Measurements from ENCODE around the gene DLG2. TPM values are rescaled to one million over a fixed set of nuclear protein-coding genes. Genes with fewer than 3 reads are reported as not detected.

The DLG2 gene
- total and polyA plus RNA-seq, 4 experiments from 2014 or later, result 0.78 to 2.7 (median 1.9) TPM

DNA sequence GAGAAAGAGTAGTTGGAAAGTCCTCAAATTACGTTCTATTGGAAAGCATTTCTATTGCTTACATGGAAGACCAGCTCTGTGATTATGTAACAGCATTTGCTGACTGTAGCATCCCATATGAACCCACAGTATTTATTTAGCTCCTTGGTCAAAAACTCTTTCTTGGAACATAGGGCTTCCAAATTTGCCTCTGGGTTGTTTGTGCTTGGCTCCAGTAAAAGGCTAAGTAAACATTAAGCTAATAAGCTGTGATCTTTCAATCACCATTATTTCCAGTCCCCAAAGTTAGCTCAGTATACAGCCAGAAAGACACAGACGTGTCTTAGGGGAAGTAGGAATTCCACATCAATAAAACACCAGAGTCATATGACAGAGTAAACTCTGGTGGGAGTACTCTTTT, 668.8 kb downstream of the DLG2 start:
- ChIA-PET CTCF (ENCODE audit: partially characterized antibody) (no interaction called here), POLR2A (ENCODE audit: partially characterized antibody) (no interaction called here)
- H3K9me3 Mint-ChIP-seq, result peaks cover 0 to 50% (median 15%) of the 10 kb centered on the region in 8 donors
- H3K4me1 ChIP-seq (ENCODE audit: insufficient read depth, low read length), result no peaks in the 10 kb centered on the region
- DNase-seq, result no peak
- no peak overlapping the region for H3K27ac ChIP-seq (ENCODE audit: low read depth, low read length)
- no peak overlapping the region for H3K4me3 ChIP-seq (ENCODE audit: low read length in 2 of 2)
- H3K27me3 ChIP-seq (ENCODE audit: insufficient read depth, low read length), result no peaks in the 10 kb centered on the region
- H3K4me3 Mint-ChIP-seq, result no peak overlapping the region
- intact Hi-C loops (cut with micrococcal nuclease), result no loop called here
- H3K4me1 Mint-ChIP-seq, result no peaks in the 10 kb centered on the region
- H3K36me3 Mint-ChIP-seq, result no peaks in the 10 kb centered on the region
- no peak overlapping the region for H3K27ac Mint-ChIP-seq
- no peaks in the 10 kb centered on the region for H3K27me3 Mint-ChIP-seq
- H3K9me3 ChIP-seq (ENCODE audit: control insufficient read depth in 1 of 2, low read length in 2 of 2), result no peaks in the 10 kb centered on the region
- H3K36me3 ChIP-seq (ENCODE audit: insufficient read depth, low read length), result no peaks in the 10 kb centered on the region

- Mint-ChIP-seq H3K27me3 (no peaks in the 10 kb centered on the region), H3K9me3 (peaks cover 0 to 56% (median 32%) of the 10 kb centered on the region in 8 donors), H3K36me3 (peaks cover 0 to 3% of the 10 kb centered on the region in 2 donors), H3K4me3 (no peak overlapping the region), H3K4me1 (no peaks in the 10 kb centered on the region), H3K27ac (no peak overlapping the region)
- Histone ChIP-seq H3K27me3 (ENCODE audit: insufficient read depth, low read length) (no peaks in the 10 kb centered on the region), H3K27ac (ENCODE audit: low read depth, low read length) (no peak overlapping the region), H3K9me3 (ENCODE audit: control insufficient read depth in 1 of 2, low read length in 2 of 2) (no peaks in the 10 kb centered on the region), H3K4me3 (ENCODE audit: low read length in 2 of 2) (no peak overlapping the region), H3K4me1 (ENCODE audit: insufficient read depth, low read length) (no peaks in the 10 kb centered on the region), H3K36me3 (ENCODE audit: insufficient read depth, low read length) (no peaks in the 10 kb centered on the region)
- intact Hi-C loops (cut with micrococcal nuclease), result no loop called here
- no peak for DNase-seq
- ChIA-PET CTCF (ENCODE audit: partially characterized antibody) (no interaction called here), POLR2A (ENCODE audit: partially characterized antibody) (no interaction called here)
These were observed 676.4 kb downstream of the DLG2 start for GRCh38 chr11:84950569-84951270.

- DNase-seq, result no peak
- Histone ChIP-seq H3K4me1 (ENCODE audit: insufficient read depth, low read length) (no peaks in the 10 kb centered on the region), H3K27me3 (ENCODE audit: insufficient read depth, low read length) (no peaks in the 10 kb centered on the region), H3K36me3 (ENCODE audit: insufficient read depth, low read length) (no peaks in the 10 kb centered on the region), H3K9me3 (ENCODE audit: control insufficient read depth in 1 of 2, low read length in 2 of 2) (peaks cover 0 to 4% of the 10 kb centered on the region in 2 donors), H3K27ac (ENCODE audit: low read depth, low read length) (no peak overlapping the region), H3K4me3 (ENCODE audit: low read length in 2 of 2) (no peak overlapping the region)
- H3K9me3 Mint-ChIP-seq, result peaks cover 3 to 60% (median 41%) of the 10 kb centered on the region in 8 donors
- no peak overlapping the region for H3K4me3 Mint-ChIP-seq
- peaks cover 0 to 3% of the 10 kb centered on the region in 2 donors for H3K36me3 Mint-ChIP-seq
- intact Hi-C loops (cut with micrococcal nuclease), result no loop called here
- ChIA-PET POLR2A (ENCODE audit: partially characterized antibody) (no interaction called here), CTCF (ENCODE audit: partially characterized antibody) (interaction anchor here (0.8 kb wide), 1 partner anchor 14 kb away, joined by 3 read pairs; no protein-coding TSS in a partner anchor)
- no peak overlapping the region for H3K27ac Mint-ChIP-seq
- no peaks in the 10 kb centered on the region for H3K27me3 Mint-ChIP-seq
- H3K4me1 Mint-ChIP-seq, result no peaks in the 10 kb centered on the region
These were observed 679.1 kb downstream of the DLG2 start for GRCh38 chr11:84947970-84948580.

GRCh38 chr11:84947070-84947469, 680.1 kb downstream of the DLG2 start:
- DNase-seq, result no peak
- peaks cover 0 to 4% of the 10 kb centered on the region in 2 donors for H3K36me3 Mint-ChIP-seq
- CTCF ChIA-PET (ENCODE audit: partially characterized antibody), result no interaction called here
- intact Hi-C loops (cut with micrococcal nuclease), result no loop called here
- Histone ChIP-seq H3K36me3 (ENCODE audit: insufficient read depth, low read length) (no peaks in the 10 kb centered on the region), H3K27me3 (ENCODE audit: insufficient read depth, low read length) (no peaks in the 10 kb centered on the region), H3K27ac (ENCODE audit: low read depth, low read length) (no peak overlapping the region), H3K9me3 (ENCODE audit: control insufficient read depth in 1 of 2, low read length in 2 of 2) (peaks cover 0 to 4% of the 10 kb centered on the region in 2 donors), H3K4me1 (ENCODE audit: insufficient read depth, low read length) (no peaks in the 10 kb centered on the region), H3K4me3 (ENCODE audit: low read length in 2 of 2) (no peak overlapping the region)
- no peak overlapping the region for H3K27ac Mint-ChIP-seq
- H3K4me3 Mint-ChIP-seq, result no peak overlapping the region
- no peaks in the 10 kb centered on the region for H3K4me1 Mint-ChIP-seq
- H3K27me3 Mint-ChIP-seq, result no peaks in the 10 kb centered on the region
- POLR2A ChIA-PET (ENCODE audit: partially characterized antibody), result no interaction called here
- peaks cover 3 to 64% (median 43%) of the 10 kb centered on the region in 8 donors for H3K9me3 Mint-ChIP-seq

GRCh38 chr11:84930863-84931262, 696.3 kb downstream of the DLG2 start:
- Mint-ChIP-seq H3K4me3 (no peak overlapping the region), H3K27me3 (no peaks in the 10 kb centered on the region), H3K4me1 (no peaks in the 10 kb centered on the region), H3K9me3 (peaks cover 3 to 43% (median 36%) of the 10 kb centered on the region in 8 donors), H3K36me3 (peaks cover 0 to 4% of the 10 kb centered on the region in 2 donors), H3K27ac (no peak overlapping the region)
- H3K9me3 ChIP-seq (ENCODE audit: control insufficient read depth in 1 of 2, low read length in 2 of 2), result peaks cover 0 to 7% of the 10 kb centered on the region in 2 donors
- H3K4me1 ChIP-seq (ENCODE audit: insufficient read depth, low read length), result no peaks in the 10 kb centered on the region
- no peak overlapping the region for H3K27ac ChIP-seq (ENCODE audit: low read depth, low read length)
- ChIA-PET POLR2A (ENCODE audit: partially characterized antibody) (no interaction called here), CTCF (ENCODE audit: partially characterized antibody) (no interaction called here)
- H3K27me3 ChIP-seq (ENCODE audit: insufficient read depth, low read length), result no peaks in the 10 kb centered on the region
- no peak for DNase-seq
- H3K4me3 ChIP-seq (ENCODE audit: low read length in 2 of 2), result no peak overlapping the region
- intact Hi-C loops (cut with micrococcal nuclease), result no loop called here
- H3K36me3 ChIP-seq (ENCODE audit: insufficient read depth, low read length), result no peaks in the 10 kb centered on the region

DNA sequence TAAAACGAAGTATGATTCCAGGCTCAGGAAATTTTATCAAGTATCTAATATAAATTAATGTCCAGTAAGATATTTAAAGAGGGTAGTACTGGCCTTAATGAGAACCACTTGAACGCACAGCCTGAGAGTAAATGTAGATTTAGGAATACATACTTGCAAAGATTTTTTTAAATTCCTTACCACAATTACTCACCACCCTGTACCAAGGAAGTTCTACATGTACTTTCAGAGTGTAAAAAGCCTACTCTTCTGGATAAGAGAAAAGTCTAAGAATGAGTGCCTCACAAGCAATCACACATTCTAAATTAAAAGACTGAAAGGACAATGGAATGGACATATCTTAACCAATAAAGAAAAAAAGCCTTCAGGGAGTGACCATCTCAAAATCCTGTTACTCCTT, 697.4 kb downstream of the DLG2 start:
- H3K36me3 Mint-ChIP-seq, result peaks cover 0 to under 1% of the 10 kb centered on the region in 2 donors

DNA sequence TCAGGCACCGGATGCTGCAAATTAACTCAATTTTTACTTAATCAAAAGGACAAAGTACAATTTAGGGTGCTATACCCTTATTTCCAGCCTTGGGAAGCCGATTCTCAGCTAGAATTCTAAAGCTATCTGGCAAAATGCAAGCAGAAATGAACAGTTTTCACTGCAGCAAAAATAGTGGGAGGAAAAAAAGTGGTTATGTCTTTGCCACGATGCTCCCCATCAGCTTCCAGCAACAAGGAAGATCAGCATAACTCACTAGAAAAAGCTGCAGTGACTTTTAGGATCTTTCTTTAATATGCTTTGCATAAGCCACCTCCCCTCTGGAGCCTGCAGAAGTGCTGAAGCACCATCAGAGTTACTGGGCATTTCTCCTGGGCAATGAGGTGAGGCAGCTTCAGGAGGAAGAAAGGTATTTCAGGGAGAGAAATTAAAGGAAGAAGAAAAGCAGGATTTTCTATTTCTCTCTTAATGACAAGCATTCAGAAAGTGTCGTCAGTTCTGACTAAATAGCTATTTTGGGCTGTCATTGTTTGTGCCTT, 702.9 kb downstream of the DLG2 start:
- H3K4me3 Mint-ChIP-seq, result no peak overlapping the region
- H3K27ac ChIP-seq (ENCODE audit: low read depth, low read length), result no peak overlapping the region
- H3K27me3 ChIP-seq (ENCODE audit: insufficient read depth, low read length), result no peaks in the 10 kb centered on the region
- no peaks in the 10 kb centered on the region for H3K9me3 ChIP-seq (ENCODE audit: control insufficient read depth in 1 of 2, low read length in 2 of 2)
- POLR2A ChIA-PET (ENCODE audit: partially characterized antibody), result no interaction called here
- H3K4me3 ChIP-seq (ENCODE audit: low read length in 2 of 2), result no peak overlapping the region
- no peaks in the 10 kb centered on the region for H3K36me3 ChIP-seq (ENCODE audit: insufficient read depth, low read length)
- no peak for DNase-seq
- H3K4me1 ChIP-seq (ENCODE audit: insufficient read depth, low read length), result no peaks in the 10 kb centered on the region
- no peaks in the 10 kb centered on the region for H3K4me1 Mint-ChIP-seq
- intact Hi-C loops (cut with micrococcal nuclease), result no loop called here
- H3K27ac Mint-ChIP-seq, result no peak overlapping the region
- CTCF ChIA-PET (ENCODE audit: partially characterized antibody), result interaction anchor here (0.7 kb wide), 1 partner anchor 17 kb away, joined by 3 read pairs; no protein-coding TSS in a partner anchor
- no peaks in the 10 kb centered on the region for H3K27me3 Mint-ChIP-seq
- peaks cover 0 to 32% (median 15%) of the 10 kb centered on the region in 8 donors for H3K9me3 Mint-ChIP-seq
- no peaks in the 10 kb centered on the region for H3K36me3 Mint-ChIP-seq

More for the DNA sequence above, 697.4 kb downstream of the DLG2 start:
- Histone ChIP-seq H3K27me3 (ENCODE audit: insufficient read depth, low read length) (no peaks in the 10 kb centered on the region), H3K9me3 (ENCODE audit: control insufficient read depth in 1 of 2, low read length in 2 of 2) (peaks cover 0 to 3% of the 10 kb centered on the region in 2 donors), H3K4me1 (ENCODE audit: insufficient read depth, low read length) (no peaks in the 10 kb centered on the region), H3K4me3 (ENCODE audit: low read length in 2 of 2) (no peak overlapping the region), H3K36me3 (ENCODE audit: insufficient read depth, low read length) (no peaks in the 10 kb centered on the region), H3K27ac (ENCODE audit: low read depth, low read length) (no peak overlapping the region)
- Mint-ChIP-seq H3K4me1 (no peaks in the 10 kb centered on the region), H3K27me3 (no peaks in the 10 kb centered on the region), H3K27ac (no peak overlapping the region), H3K9me3 (peaks cover 5 to 37% (median 31%) of the 10 kb centered on the region in 8 donors), H3K4me3 (no peak overlapping the region)
- ChIA-PET POLR2A (ENCODE audit: partially characterized antibody) (no interaction called here), CTCF (ENCODE audit: partially characterized antibody) (no interaction called here)
- intact Hi-C loops (cut with micrococcal nuclease), result no loop called here
- no peak for DNase-seq

Measured in CD4-positive, alpha-beta memory T cell (primary cell).